Trophoblast cell (in vitro differentiated cells and primary cell): ENCODE measurements around the gene MTRF1.

ENCODE experiments used
- DNase-seq, 2 donors: peaks; one replicate each; pipeline ENCODE4 v3.0.0-alpha.2; 2016
- H2AFZ ChIP-seq: 2 replicates; pipeline ENCODE4 v1.6.1; 2013; ENCODE audit warnings: low read length, moderate library complexity, mild to moderate bottlenecking; ENCODE audit not compliant: insufficient read depth, poor library complexity
- H2AK5ac ChIP-seq: 2 replicates; pipeline ENCODE4 v1.6.1; 2013; ENCODE audit warnings: mild to moderate bottlenecking, low read length
- H2BK120ac ChIP-seq: 2 replicates; pipeline ENCODE4 v1.6.1; 2013; ENCODE audit warnings: low read length, mild to moderate bottlenecking, moderate library complexity; ENCODE audit not compliant: insufficient read depth, poor library complexity
- H2BK12ac ChIP-seq: 2 replicates; pipeline ENCODE4 v1.6.1; 2013; ENCODE audit warnings: mild to moderate bottlenecking, low read length, moderate library complexity
- H2BK5ac ChIP-seq: 2 replicates; pipeline ENCODE4 v1.6.1; 2013; ENCODE audit warnings: low read length, low read depth, moderate library complexity, mild to moderate bottlenecking; ENCODE audit not compliant: poor library complexity
- H3K14ac ChIP-seq: 2 replicates; pipeline ENCODE4 v1.6.1; 2013; ENCODE audit warnings: mild to moderate bottlenecking, low read length
- H3K18ac ChIP-seq: 2 replicates; pipeline ENCODE4 v1.6.1; 2013; ENCODE audit warnings: mild to moderate bottlenecking, low read length
- H3K23ac ChIP-seq: 2 replicates; pipeline ENCODE4 v1.6.1; 2013; ENCODE audit warnings: low read length
- H3K27ac ChIP-seq: 2 replicates; pipeline ENCODE4 v1.5.1; 2013; ENCODE audit warnings: low read depth, mild to moderate bottlenecking, inconsistent platforms, low read length, moderate library complexity
- H3K27me3 ChIP-seq: 2 replicates; pipeline ENCODE4 v1.6.1; 2013; ENCODE audit warnings: inconsistent platforms, mild to moderate bottlenecking, low read length, moderate library complexity; ENCODE audit not compliant: insufficient read depth
- H3K36me3 ChIP-seq, 2 experiments: 1 replicate in 1 of 2; 2 replicates in 1 of 2; pipeline ENCODE4 v1.6.1; 2013; ENCODE audit warnings: low read length in 2 of 2, mild to moderate bottlenecking in 2 of 2, moderate library complexity in 1 of 2; ENCODE audit not compliant: insufficient read depth in 2 of 2, control insufficient read depth in 1 of 2
- H3K4ac ChIP-seq: 2 replicates; pipeline ENCODE4 v1.6.1; 2013; ENCODE audit warnings: low read depth, mild to moderate bottlenecking, low read length, moderate library complexity
- H3K4me1 ChIP-seq, 2 experiments: 1 replicate in 1 of 2; 2 replicates in 1 of 2; pipeline ENCODE4 v1.6.1; 2013; ENCODE audit warnings: low read length in 2 of 2, mild to moderate bottlenecking in 2 of 2, moderate library complexity in 1 of 2; ENCODE audit not compliant: insufficient read depth in 2 of 2, control insufficient read depth in 1 of 2
- H3K4me2 ChIP-seq: 2 replicates; pipeline ENCODE4 v1.6.1; 2013; ENCODE audit warnings: inconsistent platforms, mild to moderate bottlenecking, low read length, moderate library complexity
- H3K4me3 ChIP-seq: 2 replicates; pipeline ENCODE4 v1.5.1; 2013; ENCODE audit warnings: mild to moderate bottlenecking, low read depth, low read length, inconsistent platforms
- H3K79me1 ChIP-seq: one replicate; pipeline ENCODE4 v1.6.1; 2013; ENCODE audit warnings: low read length
- H3K79me2 ChIP-seq: 2 replicates; pipeline ENCODE4 v1.6.1; 2013; ENCODE audit warnings: low read length, mild to moderate bottlenecking; ENCODE audit not compliant: control insufficient read depth, insufficient read depth, poor library complexity
- H3K9ac ChIP-seq: 2 replicates; pipeline ENCODE4 v1.6.1; 2013; ENCODE audit warnings: mild to moderate bottlenecking, low read length
- H3K9me3 ChIP-seq: 2 replicates; pipeline ENCODE4 v1.6.1; 2013; ENCODE audit warnings: low read depth, mild to moderate bottlenecking, control low read depth, inconsistent platforms, low read length; ENCODE audit not compliant: insufficient read depth
- H4K12ac ChIP-seq: 2 replicates; pipeline ENCODE4 v1.6.1; 2013; ENCODE audit warnings: low read depth, mild to moderate bottlenecking, low read length, moderate library complexity
- H4K8ac ChIP-seq: 2 replicates; pipeline ENCODE4 v1.6.1; 2013; ENCODE audit warnings: low read depth, mild to moderate bottlenecking, low read length, moderate library complexity
- H4K91ac ChIP-seq: one replicate; pipeline ENCODE4 v1.6.1; 2013; ENCODE audit warnings: low read depth, mild to moderate bottlenecking, low read length, moderate library complexity
- WGBS: extraction: QIAGEN DNeasy Blood & Tissue Kit; methylation state at CpG from one replicate; pipeline ENCODE4 v1.1.7; 2013; ENCODE audit warnings: missing lambda C conversion rate; ENCODE audit not compliant: insufficient read length, insufficient coverage; ENCODE audit errors: extremely low coverage; 5-methylcytosine and 5-hydroxymethylcytosine counted together

MTRF1 gene

GRCh38 chr13:41193919-41194824 is 69.2 kb downstream of the MTRF1 start, which contains the start of gene KBTBD7:
KBTBD7 (minus strand) TSS chr13:41194569; CDS start chr13:41194257, 312 bp downstream.
- peak within 1 kb of the TSS; percentile 87 for H4K8ac ChIP-seq
- peak within 1 kb of the TSS; percentile 75 for H4K12ac ChIP-seq
- H3K14ac ChIP-seq: peak within 1 kb of the TSS; percentile 72
- peak within 1 kb of the TSS; percentile 49 for H3K9ac ChIP-seq
- peak within 1 kb of the TSS; percentile 96 for H2AFZ ChIP-seq
- peak; percentile 95 to 96 for DNase-seq
- H3K27me3 ChIP-seq: no peaks in the 10 kb centered on the region
- peak within 1 kb of the TSS; percentile 76 for H3K4me3 ChIP-seq
- peak within 1 kb of the TSS; percentile 65 for H4K91ac ChIP-seq
- H2BK120ac ChIP-seq: peak within 1 kb of the TSS; percentile 18
- H2BK12ac ChIP-seq: no peak within 1 kb of the TSS
- H3K9me3 ChIP-seq: no peaks in the 10 kb centered on the region
- peaks cover 6% of the 10 kb centered on the region for H3K79me1 ChIP-seq
- H3K4me1 ChIP-seq: peaks cover 6 to 7% of the 10 kb centered on the region in 2 experiments
- H3K18ac ChIP-seq: peak within 1 kb of the TSS; percentile 14
- peak within 1 kb of the TSS; percentile 3 for H2BK5ac ChIP-seq
- peak within 1 kb of the TSS; percentile 81 for H3K27ac ChIP-seq
- no peaks in the 10 kb centered on the region for H3K36me3 ChIP-seq
- no CpG with 5 or more reads among the region's 66 CpGs for WGBS
- H2AK5ac ChIP-seq: peak within 1 kb of the TSS; percentile 59
- H3K79me2 ChIP-seq: peaks cover 5% of the 10 kb centered on the region
- peak within 1 kb of the TSS; percentile 70 for H3K4me2 ChIP-seq
- H3K23ac ChIP-seq: no peak within 1 kb of the TSS
- H3K4ac ChIP-seq: peak within 1 kb of the TSS; percentile 41

DNA sequence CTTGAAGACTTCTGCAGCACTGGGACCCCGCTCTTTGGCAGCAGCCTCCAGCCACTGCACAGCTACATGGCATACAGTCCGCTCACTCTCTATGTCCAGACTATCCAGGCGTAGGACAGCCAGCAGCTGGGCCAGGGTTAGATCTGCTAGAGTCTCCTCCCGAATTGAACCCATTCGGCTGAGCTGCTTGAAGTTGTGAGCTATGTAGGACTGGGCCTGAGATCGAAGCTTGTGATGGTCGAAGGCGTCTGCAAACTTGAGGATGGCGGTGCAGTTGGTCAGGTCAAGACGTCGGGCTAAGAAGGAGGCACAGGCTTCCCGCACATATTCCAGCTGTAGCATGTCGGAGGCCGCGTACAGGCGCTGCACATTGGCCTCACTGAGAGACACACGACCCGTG is 69.9 kb downstream of the MTRF1 start:
- H3K23ac ChIP-seq: no peak overlapping the region
- H3K79me2 ChIP-seq: peaks cover 5% of the 10 kb centered on the region
- no peaks in the 10 kb centered on the region for H3K27me3 ChIP-seq
- no peak overlapping the region for H3K14ac ChIP-seq
- H2BK5ac ChIP-seq: no peak overlapping the region
- H4K91ac ChIP-seq: peak overlapping the region; percentile 65
- peak overlapping the region; percentile 35 for H2AFZ ChIP-seq
- H3K4me3 ChIP-seq: peak overlapping the region; percentile 76
- no peak for DNase-seq
- no peak overlapping the region for H3K27ac ChIP-seq
- H3K4me2 ChIP-seq: peak overlapping the region; percentile 70
- peaks cover 6% of the 10 kb centered on the region for H3K79me1 ChIP-seq
- peak overlapping the region; percentile 87 for H4K8ac ChIP-seq
- H2BK120ac ChIP-seq: no peak overlapping the region
- no CpG with 5 or more reads among the region's 18 CpGs for WGBS
- peak overlapping the region; percentile 14 for H3K18ac ChIP-seq
- H2AK5ac ChIP-seq: no peak overlapping the region
- H3K36me3 ChIP-seq: no peaks in the 10 kb centered on the region
- peaks cover 6 to 7% of the 10 kb centered on the region in 2 experiments for H3K4me1 ChIP-seq
- H2BK12ac ChIP-seq: no peak overlapping the region
- no peak overlapping the region for H3K4ac ChIP-seq
- H3K9me3 ChIP-seq: no peaks in the 10 kb centered on the region
- peak overlapping the region; percentile 75 for H4K12ac ChIP-seq
- no peak overlapping the region for H3K9ac ChIP-seq

GRCh38 chr13:41188584-41188983 is 74.8 kb downstream of the MTRF1 start:
- Histone ChIP-seq H3K9me3 (no peaks in the 10 kb centered on the region), H3K14ac (no peak overlapping the region), H3K4me2 (no peak overlapping the region), H3K27ac (no peak overlapping the region), H3K4ac (no peak overlapping the region), H2BK120ac (no peak overlapping the region), H4K8ac (no peak overlapping the region), H3K79me1 (no peaks in the 10 kb centered on the region), H2AK5ac (no peak overlapping the region), H3K27me3 (no peaks in the 10 kb centered on the region), H2BK5ac (no peak overlapping the region), H4K91ac (no peak overlapping the region), H2BK12ac (no peak overlapping the region), H2AFZ (no peak overlapping the region), H3K79me2 (no peaks in the 10 kb centered on the region), H3K4me1 (peaks cover 3% of the 10 kb centered on the region in 2 experiments), H3K9ac (no peak overlapping the region), H3K18ac (no peak overlapping the region), H3K36me3 (no peaks in the 10 kb centered on the region), H3K23ac (no peak overlapping the region), H4K12ac (no peak overlapping the region), H3K4me3 (no peak overlapping the region)
- no CpG with 5 or more reads among the region's 6 CpGs for WGBS
- DNase-seq: peak; percentile 34 to 88

GRCh38 chr13:41186481-41186880 is 76.9 kb downstream of the MTRF1 start:
- no peak for DNase-seq
- H3K4ac ChIP-seq: no peak overlapping the region
- no peak overlapping the region for H4K91ac ChIP-seq
- no peaks in the 10 kb centered on the region for H3K79me1 ChIP-seq
- no peak overlapping the region for H2AK5ac ChIP-seq
- no peak overlapping the region for H2BK12ac ChIP-seq
- no peaks in the 10 kb centered on the region for H3K27me3 ChIP-seq
- H3K79me2 ChIP-seq: no peaks in the 10 kb centered on the region
- no peaks in the 10 kb centered on the region for H3K9me3 ChIP-seq
- no peak overlapping the region for H3K14ac ChIP-seq
- no peak overlapping the region for H3K4me2 ChIP-seq
- no peaks in the 10 kb centered on the region for H3K36me3 ChIP-seq
- H4K12ac ChIP-seq: no peak overlapping the region
- no peak overlapping the region for H4K8ac ChIP-seq
- no peak overlapping the region for H3K23ac ChIP-seq
- H3K4me1 ChIP-seq: no peaks in the 10 kb centered on the region
- no peak overlapping the region for H3K18ac ChIP-seq
- no peak overlapping the region for H3K9ac ChIP-seq
- H2AFZ ChIP-seq: no peak overlapping the region
- H2BK120ac ChIP-seq: no peak overlapping the region
- no peak overlapping the region for H2BK5ac ChIP-seq
- no peak overlapping the region for H3K4me3 ChIP-seq
- WGBS: no CpG with 5 or more reads among the region's 3 CpGs
- no peak overlapping the region for H3K27ac ChIP-seq
